NCI-H748 (cell line): ENCODE results near the gene TSC22D2.

ENCODE experiments used
- DNase-seq: peaks from one replicate; lab custom pipeline; 2025; ENCODE audit not compliant: unreplicated experiment; lab: John Stamatoyannopoulos, UW

TSC22D2 gene

GRCh38 chr3:150411106-150411460, 3.0 kb downstream of the TSC22D2 start:
- DNase-seq: no peak

- DNase-seq: no peak
Measured at GRCh38 chr3:150411546-150411945, 3.4 kb downstream of the TSC22D2 start.

DNA sequence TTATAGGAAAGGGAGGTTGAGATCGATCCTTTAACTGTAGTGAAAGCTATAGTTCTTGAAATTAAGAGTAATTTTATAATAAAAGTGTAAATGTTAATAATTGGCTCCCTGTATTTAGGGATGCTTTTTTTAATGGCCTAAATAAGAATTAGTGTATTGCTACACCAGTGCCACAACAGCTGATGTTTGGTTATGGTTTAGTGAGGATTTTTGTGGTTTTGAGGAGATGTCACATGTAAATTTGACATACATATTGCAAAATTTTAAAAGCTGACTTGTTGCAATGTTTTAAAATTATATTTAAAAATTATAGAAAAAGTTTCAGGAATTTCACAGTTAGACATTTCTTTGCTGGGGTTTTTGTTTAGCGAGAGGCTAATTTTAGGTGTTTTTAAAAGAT, 3.9 kb downstream of the TSC22D2 start:
- DNase-seq: no peak

GRCh38 chr3:150412561-150413231, 4.6 kb downstream of the TSC22D2 start:
- DNase-seq: peak; percentile 15

DNA sequence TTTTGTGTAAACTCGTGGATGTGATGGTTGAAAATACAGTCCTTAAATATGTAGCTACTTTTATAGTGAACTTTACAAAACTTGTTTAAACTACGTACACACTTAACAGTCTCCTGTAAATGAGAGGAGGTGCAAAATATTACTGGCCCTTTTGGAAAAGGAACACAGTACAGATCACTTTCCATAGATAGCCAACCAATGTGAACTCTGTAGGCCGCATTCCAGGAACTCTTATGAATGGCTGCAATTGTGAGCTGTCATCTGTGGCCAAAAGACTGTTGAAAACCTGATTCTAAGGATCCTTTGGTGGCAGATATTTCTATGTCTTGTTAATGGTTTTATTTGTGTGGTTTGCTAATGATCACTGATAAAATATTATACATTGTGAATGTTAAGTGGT, 6.2 kb downstream of the TSC22D2 start:
- DNase-seq: no peak

DNA sequence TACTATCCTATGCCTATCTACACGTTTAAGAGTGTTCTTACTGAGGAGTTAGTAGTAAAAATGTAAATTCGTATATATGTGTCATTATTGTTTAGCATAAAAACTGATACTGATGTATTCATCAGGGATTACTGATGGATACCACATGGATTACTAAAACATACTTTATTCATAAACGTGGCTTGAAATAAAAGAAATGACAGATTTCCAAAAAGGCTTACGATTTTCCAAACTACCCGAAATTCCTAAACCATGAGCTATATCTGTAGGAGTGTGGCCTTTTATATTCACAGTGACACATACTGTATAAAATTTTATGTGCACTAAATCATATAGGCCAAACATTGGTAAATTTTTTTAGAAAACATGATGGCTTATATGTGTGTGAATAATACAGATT, 6.9 kb downstream of the TSC22D2 start:
- no peak for DNase-seq

- DNase-seq: no peak
Measured at GRCh38 chr3:150419076-150419868, 11.2 kb downstream of the TSC22D2 start.

GRCh38 chr3:150419959-150420358, 11.9 kb downstream of the TSC22D2 start:
- DNase-seq: no peak

- DNase-seq: no peak
Measured at GRCh38 chr3:150421256-150421655, 13.2 kb downstream of the TSC22D2 start.

DNA sequence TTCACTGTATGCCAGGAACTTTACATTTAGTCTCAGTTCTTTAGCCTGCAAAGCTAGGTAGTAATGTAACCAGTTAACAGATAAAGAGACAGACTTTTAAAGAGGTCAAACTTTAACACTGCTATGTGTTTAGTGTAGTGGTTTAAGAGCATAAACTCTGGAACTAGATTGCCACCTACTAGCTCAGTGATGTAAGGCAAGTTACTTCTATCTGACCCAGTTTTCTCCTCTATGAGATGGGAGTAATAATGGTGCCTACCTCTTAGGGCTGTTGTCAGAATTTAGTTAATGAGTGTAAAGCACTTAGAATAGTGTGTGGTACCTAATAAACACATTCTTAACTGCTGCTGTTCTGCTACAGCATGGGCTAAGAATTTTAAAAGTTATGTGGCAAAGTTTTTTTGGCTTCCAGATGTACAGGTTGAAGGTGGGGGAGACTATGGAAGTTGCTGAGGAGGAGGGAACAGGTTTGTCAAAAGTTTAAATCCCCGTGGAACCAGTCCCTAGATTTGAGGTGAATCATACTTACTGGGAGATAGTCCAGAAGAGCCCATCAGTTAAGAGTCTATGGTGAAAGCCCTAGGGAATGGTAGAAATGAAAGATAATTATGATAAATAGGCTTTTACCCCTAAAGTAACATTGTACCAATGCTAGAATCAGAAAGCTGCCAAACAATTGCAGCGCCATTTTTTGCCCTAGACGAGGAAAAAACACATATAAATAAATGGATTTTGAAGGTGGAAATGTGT, 13.9 kb downstream of the TSC22D2 start:
- no peak for DNase-seq

GRCh38 chr3:150422907-150423306, 14.8 kb downstream of the TSC22D2 start:
- no peak for DNase-seq

GRCh38 chr3:150423761-150424160, 15.7 kb downstream of the TSC22D2 start:
- DNase-seq: no peak

- no peak for DNase-seq
Measured at GRCh38 chr3:150426292-150426691, 18.2 kb downstream of the TSC22D2 start.

DNA sequence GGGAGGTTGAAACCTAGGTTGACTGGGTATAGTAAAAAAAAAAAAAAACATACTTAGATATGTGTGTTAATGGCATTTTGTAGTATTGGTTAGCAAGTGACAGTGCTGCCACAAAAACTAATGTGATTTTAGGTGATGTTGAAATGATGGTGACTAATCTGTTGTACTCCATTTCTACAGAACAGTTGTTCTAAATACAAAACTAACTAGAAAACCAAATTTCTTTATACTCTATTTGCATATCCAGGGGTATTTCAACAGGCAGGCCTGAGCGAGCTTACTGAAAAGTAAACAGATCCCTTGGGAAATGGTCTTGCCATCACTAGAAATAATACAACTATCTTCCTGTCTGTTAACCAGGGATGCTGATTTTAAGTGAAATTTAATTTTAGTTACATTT, 20.5 kb downstream of the TSC22D2 start:
- DNase-seq: no peak

DNA sequence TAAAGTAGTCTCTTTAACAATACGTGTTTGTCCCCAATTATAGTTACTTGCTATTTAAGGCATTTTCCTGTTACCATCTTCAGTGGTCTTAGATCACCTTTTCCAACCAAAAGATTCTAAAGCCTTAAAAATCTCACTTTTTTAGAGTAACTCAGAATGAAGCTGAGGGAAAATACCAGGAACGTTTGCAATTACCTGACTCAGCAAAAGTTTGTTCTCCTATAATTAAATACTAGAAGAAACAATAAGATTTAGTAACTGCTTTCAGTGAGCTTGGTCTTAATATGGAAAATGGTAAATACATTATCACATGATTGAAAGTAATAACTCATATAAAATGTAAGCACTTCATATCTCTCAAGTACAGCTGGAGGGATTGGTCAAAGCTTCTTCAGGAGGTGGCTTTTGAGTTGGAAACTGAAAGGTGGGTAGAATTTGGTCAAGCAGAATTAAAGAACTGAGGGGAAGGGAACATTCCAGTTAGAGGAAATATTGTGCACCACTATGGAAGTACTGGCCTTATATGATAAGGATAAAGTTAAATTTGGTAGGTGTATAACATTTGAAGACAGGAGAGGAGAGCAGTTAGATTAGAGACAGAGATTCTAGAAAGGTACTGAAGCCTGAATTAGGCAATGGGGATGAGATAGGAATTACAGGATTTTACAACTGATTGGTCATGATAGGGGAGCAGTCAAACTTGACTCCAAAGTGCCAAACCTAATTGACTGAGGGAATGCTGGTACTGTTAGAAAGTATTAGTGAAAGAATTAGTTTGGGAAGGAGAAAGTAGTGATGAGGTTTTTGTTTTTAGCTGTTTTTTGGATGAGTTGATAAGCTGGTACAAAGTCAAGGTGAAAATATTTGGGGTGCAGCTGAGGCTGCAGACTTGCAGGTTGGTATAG, 21.9 kb downstream of the TSC22D2 start:
- no peak for DNase-seq

GRCh38 chr3:150433347-150433746, 25.2 kb downstream of the TSC22D2 start:
- no peak for DNase-seq

- no peak for DNase-seq
Measured at GRCh38 chr3:150434234-150434633, 26.1 kb downstream of the TSC22D2 start.

DNA sequence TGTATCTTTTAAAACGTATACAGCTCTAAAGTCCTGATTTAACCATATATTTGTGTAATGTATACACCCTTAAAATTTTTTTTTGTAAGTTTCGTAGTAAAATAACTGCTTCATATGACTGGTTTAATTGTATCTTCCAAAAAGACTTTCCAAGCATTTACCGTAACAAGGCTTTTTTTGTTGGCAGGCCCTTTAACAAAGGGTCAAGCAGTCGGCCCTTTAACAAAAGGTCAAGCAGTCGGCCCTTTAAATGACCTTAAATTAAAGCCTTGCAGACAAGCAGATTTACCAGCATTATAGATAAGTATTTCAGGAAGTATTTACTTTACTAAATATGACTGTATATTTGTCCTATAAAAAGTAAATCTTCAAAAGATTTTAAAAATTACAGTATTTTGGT, 28.1 kb downstream of the TSC22D2 start:
- no peak for DNase-seq

DNA sequence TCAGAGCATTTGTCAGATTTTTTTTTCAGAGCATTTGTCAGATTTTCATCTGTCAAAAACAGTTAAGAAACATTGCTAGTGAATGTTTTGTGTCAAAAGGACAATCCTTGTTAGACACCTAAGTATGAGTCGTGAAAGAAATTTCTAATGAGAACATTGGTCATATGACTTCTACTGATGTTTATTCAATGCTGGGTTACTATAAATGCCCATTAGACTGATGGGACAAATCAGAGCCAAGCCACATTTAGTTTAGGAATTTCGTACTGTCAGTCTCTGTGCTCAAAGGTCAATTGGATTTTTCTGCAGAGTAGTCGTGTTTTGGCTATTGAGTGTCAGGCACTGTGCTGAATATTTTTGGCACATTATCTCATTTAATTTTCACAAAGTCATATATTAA, 31.6 kb downstream of the TSC22D2 start:
- no peak for DNase-seq

- DNase-seq: no peak
Measured at GRCh38 chr3:150443331-150443741, 35.2 kb downstream of the TSC22D2 start.

- no peak for DNase-seq
Measured at GRCh38 chr3:150444371-150444770, 36.3 kb downstream of the TSC22D2 start.
